Neural cell (in vitro differentiated cells): ENCODE measurements around the gene SLC35E1. TPM values are rescaled to one million over a fixed set of nuclear protein-coding genes. Genes with fewer than 3 reads are reported as not detected.

Source experiments
- H2AFZ ChIP-seq: fragments of 200-600, 300-800 bp; sonication (generic), shearing (Covaris generic); 2 replicates; pipeline ENCODE4 v1.6.0; 2014; ENCODE audit warnings: low read depth, mild to moderate bottlenecking, antibody characterized with exemption, low read length, moderate library complexity
- H3F3A ChIP-seq: fragments of 200-600 bp; shearing (Covaris generic); 2 replicates; pipeline ENCODE4 v1.6.1; 2016; ENCODE audit warnings: mild to moderate bottlenecking, moderate library complexity, mixed read lengths, antibody characterized with exemption, low read length; ENCODE audit not compliant: insufficient read depth, poor library complexity, severe bottlenecking
- H3K27ac ChIP-seq: fragments of 200-600, 300-800 bp; sonication (generic), shearing (Covaris generic); 2 replicates; pipeline ENCODE4 v1.5.1; 2014; ENCODE audit warnings: mild to moderate bottlenecking, low read length, moderate library complexity
- H3K27me3 ChIP-seq: fragments of 300-800, 200-600 bp; sonication (generic), shearing (Covaris generic); 2 replicates; pipeline ENCODE4 v1.6.0; 2014; ENCODE audit warnings: mild to moderate bottlenecking, low read depth, low read length, moderate library complexity; ENCODE audit not compliant: insufficient read depth
- H3K36me3 ChIP-seq: fragments of 300-800, 200-600 bp; sonication (generic), shearing (Covaris generic); 2 replicates; pipeline ENCODE4 v1.5.1; 2014; ENCODE audit warnings: mild to moderate bottlenecking, antibody characterized with exemption, low read length, moderate library complexity; ENCODE audit not compliant: insufficient read depth
- H3K4me2 ChIP-seq: fragments of 300-800, 200-600 bp; sonication (generic), shearing (Covaris generic); 2 replicates; pipeline ENCODE4 v1.6.0; 2014; ENCODE audit warnings: mild to moderate bottlenecking, low read length
- H3K4me3 ChIP-seq: fragments of 300-800, 200-600 bp; sonication (generic), shearing (Covaris generic); 2 replicates; pipeline ENCODE4 v1.5.1; 2014; ENCODE audit warnings: mild to moderate bottlenecking, low read length, moderate library complexity
- H3K79me2 ChIP-seq: fragments of 200-600 bp; shearing (Covaris generic); replicated peaks from 2 replicates; pipeline ENCODE4 v1.6.0; 2014; ENCODE audit warnings: mild to moderate bottlenecking, low read length, moderate library complexity; ENCODE audit not compliant: insufficient read depth
- H3K9ac ChIP-seq: fragments of 300-800, 200-600 bp; sonication (generic), shearing (Covaris generic); 2 replicates; pipeline ENCODE4 v1.6.1; 2016; ENCODE audit warnings: mild to moderate bottlenecking, low read length, mixed read lengths
- H3K9me2 ChIP-seq: fragments of 200-600 bp; shearing (Covaris generic); 2 replicates; pipeline ENCODE4 v1.6.1; 2016; ENCODE audit warnings: mild to moderate bottlenecking, low read length, mixed read lengths; ENCODE audit not compliant: insufficient read depth
- H3K9me3 ChIP-seq: fragments of 200-600, 300-800 bp; sonication (generic), shearing (Covaris generic); 2 replicates; pipeline ENCODE4 v1.6.1; 2016; ENCODE audit warnings: mild to moderate bottlenecking, mixed run types, low read length, moderate library complexity, mixed read lengths
- H4K20me1 ChIP-seq: fragments of 200-600 bp; shearing (Covaris generic); 2 replicates; pipeline ENCODE4 v1.6.1; 2016; ENCODE audit warnings: mild to moderate bottlenecking, mixed run types; ENCODE audit not compliant: insufficient read depth
- EP300 ChIP-seq: fragments of 450-650 bp; conservative IDR thresholded peaks from 2 replicates; pipeline ENCODE4 v1.6.1; 2014; ENCODE audit warnings: antibody characterized with exemption, mild to moderate bottlenecking, moderate library complexity; ENCODE audit not compliant: poor library complexity, severe bottlenecking
- EZH2 ChIP-seq: fragments of 200-600, 300-800 bp; shearing (Covaris generic), sonication (generic); IDR thresholded peaks from 2 replicates; pipeline ENCODE4 v1.6.1; 2014; ENCODE audit warnings: antibody characterized with exemption, low read length, borderline replicate concordance, mild to moderate bottlenecking; ENCODE audit not compliant: insufficient read depth, poor library complexity, severe bottlenecking
- MXI1 ChIP-seq: fragments of 450-650 bp; conservative IDR thresholded peaks from 2 replicates; pipeline ENCODE4 v1.6.1; 2014; ENCODE audit warnings: antibody characterized with exemption, mild to moderate bottlenecking; ENCODE audit not compliant: poor library complexity, severe bottlenecking
- POLR2AphosphoS5 ChIP-seq: IDR thresholded peaks from 2 replicates; pipeline ENCODE4 v1.6.1; 2012
- RAD21 ChIP-seq: fragments of 450-650 bp; conservative IDR thresholded peaks from 2 replicates; pipeline ENCODE4 v1.6.1; 2014; ENCODE audit warnings: antibody characterized with exemption, mild to moderate bottlenecking, moderate library complexity
- SMC3 ChIP-seq: fragments of 450-650 bp; conservative IDR thresholded peaks from 2 replicates; pipeline ENCODE4 v1.6.1; 2014; ENCODE audit warnings: antibody characterized with exemption, mild to moderate bottlenecking, moderate library complexity; ENCODE audit not compliant: poor library complexity
- TAF1 ChIP-seq: IDR thresholded peaks from 2 replicates; pipeline ENCODE4 v1.6.1; 2012; ENCODE audit warnings: low read depth
- polyA plus RNA-seq: library from polyadenylated mRNA; depleted of rRNA; stranded (reverse); fragments of >200 nt; gene quantifications from 2 replicates; pipeline ENCODE4 v1.2.3, GENCODE V29; 2014
- TF ChIP-seq, protein P1 (sequence below): IDR thresholded peaks from 2 replicates; pipeline ENCODE4 v1.6.1; 2012; ENCODE audit warnings: borderline replicate concordance
- TF ChIP-seq, protein P2 (sequence below): fragments of 450-650 bp; IDR thresholded peaks from 2 replicates; pipeline ENCODE4 v1.5.1; 2014; ENCODE audit warnings: antibody characterized with exemption, mild to moderate bottlenecking, moderate library complexity; ENCODE audit not compliant: poor library complexity, severe bottlenecking

The SLC35E1 gene
- polyA plus RNA-seq, 1 donor from 2014 or later: 23.9 TPM

DNA sequence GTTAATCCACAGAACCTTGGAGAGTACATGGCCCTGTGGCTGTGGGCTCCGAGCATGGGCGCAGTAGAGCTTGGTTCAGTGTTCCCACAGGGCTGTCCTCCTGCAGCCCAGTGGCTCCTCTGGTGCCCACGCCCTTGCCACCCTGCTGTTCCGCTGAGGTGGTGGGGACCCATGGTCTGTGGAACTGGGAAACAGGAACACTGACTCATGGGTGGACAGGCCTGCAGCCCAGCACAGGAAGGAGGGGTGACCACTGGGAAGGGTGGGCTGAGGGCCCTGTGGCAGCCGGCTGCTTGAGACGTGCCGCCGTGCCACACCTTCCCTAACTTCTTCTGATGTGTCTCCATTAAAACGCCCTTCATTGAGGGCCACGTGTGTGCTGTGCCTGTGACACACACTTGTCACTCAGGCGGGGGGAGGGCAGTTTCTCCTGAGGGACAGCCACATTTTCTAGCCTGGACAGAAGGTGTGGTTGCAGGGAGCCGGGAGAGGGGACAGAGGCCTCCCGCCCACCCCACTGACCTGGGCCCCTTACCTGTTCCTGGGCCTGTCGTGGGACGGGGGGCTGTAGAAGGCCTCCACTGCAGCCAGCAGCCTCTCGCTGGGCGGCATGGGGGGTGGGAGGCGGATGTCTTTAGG, 51.1 kb downstream of the SLC35E1 start:
- Histone ChIP-seq H3K79me2 (no peaks in the 10 kb centered on the region), H3K4me3 (no peak overlapping the region), H3K27ac (no peak overlapping the region), H2AFZ (no peak overlapping the region), H3K9me2 (no peaks in the 10 kb centered on the region), H3F3A (no peaks in the 10 kb centered on the region), H3K9ac (no peak overlapping the region), H3K27me3 (no peaks in the 10 kb centered on the region), H4K20me1 (no peaks in the 10 kb centered on the region), H3K9me3 (no peaks in the 10 kb centered on the region), H3K36me3 (no peaks in the 10 kb centered on the region), H3K4me2 (no peak overlapping the region)
- TF ChIP-seq POLR2AphosphoS5 (no peak), EZH2 (no peak), MXI1 (no peak), SMC3 (no peak), RAD21 (no peak), EP300 (no peak), TAF1 (no peak)
- TF ChIP-seq, protein P1, sequence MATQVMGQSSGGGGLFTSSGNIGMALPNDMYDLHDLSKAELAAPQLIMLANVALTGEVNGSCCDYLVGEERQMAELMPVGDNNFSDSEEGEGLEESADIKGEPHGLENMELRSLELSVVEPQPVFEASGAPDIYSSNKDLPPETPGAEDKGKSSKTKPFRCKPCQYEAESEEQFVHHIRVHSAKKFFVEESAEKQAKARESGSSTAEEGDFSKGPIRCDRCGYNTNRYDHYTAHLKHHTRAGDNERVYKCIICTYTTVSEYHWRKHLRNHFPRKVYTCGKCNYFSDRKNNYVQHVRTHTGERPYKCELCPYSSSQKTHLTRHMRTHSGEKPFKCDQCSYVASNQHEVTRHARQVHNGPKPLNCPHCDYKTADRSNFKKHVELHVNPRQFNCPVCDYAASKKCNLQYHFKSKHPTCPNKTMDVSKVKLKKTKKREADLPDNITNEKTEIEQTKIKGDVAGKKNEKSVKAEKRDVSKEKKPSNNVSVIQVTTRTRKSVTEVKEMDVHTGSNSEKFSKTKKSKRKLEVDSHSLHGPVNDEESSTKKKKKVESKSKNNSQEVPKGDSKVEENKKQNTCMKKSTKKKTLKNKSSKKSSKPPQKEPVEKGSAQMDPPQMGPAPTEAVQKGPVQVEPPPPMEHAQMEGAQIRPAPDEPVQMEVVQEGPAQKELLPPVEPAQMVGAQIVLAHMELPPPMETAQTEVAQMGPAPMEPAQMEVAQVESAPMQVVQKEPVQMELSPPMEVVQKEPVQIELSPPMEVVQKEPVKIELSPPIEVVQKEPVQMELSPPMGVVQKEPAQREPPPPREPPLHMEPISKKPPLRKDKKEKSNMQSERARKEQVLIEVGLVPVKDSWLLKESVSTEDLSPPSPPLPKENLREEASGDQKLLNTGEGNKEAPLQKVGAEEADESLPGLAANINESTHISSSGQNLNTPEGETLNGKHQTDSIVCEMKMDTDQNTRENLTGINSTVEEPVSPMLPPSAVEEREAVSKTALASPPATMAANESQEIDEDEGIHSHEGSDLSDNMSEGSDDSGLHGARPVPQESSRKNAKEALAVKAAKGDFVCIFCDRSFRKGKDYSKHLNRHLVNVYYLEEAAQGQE: no peak
- TF ChIP-seq, protein P2, sequence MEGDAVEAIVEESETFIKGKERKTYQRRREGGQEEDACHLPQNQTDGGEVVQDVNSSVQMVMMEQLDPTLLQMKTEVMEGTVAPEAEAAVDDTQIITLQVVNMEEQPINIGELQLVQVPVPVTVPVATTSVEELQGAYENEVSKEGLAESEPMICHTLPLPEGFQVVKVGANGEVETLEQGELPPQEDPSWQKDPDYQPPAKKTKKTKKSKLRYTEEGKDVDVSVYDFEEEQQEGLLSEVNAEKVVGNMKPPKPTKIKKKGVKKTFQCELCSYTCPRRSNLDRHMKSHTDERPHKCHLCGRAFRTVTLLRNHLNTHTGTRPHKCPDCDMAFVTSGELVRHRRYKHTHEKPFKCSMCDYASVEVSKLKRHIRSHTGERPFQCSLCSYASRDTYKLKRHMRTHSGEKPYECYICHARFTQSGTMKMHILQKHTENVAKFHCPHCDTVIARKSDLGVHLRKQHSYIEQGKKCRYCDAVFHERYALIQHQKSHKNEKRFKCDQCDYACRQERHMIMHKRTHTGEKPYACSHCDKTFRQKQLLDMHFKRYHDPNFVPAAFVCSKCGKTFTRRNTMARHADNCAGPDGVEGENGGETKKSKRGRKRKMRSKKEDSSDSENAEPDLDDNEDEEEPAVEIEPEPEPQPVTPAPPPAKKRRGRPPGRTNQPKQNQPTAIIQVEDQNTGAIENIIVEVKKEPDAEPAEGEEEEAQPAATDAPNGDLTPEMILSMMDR: no peak

DNA sequence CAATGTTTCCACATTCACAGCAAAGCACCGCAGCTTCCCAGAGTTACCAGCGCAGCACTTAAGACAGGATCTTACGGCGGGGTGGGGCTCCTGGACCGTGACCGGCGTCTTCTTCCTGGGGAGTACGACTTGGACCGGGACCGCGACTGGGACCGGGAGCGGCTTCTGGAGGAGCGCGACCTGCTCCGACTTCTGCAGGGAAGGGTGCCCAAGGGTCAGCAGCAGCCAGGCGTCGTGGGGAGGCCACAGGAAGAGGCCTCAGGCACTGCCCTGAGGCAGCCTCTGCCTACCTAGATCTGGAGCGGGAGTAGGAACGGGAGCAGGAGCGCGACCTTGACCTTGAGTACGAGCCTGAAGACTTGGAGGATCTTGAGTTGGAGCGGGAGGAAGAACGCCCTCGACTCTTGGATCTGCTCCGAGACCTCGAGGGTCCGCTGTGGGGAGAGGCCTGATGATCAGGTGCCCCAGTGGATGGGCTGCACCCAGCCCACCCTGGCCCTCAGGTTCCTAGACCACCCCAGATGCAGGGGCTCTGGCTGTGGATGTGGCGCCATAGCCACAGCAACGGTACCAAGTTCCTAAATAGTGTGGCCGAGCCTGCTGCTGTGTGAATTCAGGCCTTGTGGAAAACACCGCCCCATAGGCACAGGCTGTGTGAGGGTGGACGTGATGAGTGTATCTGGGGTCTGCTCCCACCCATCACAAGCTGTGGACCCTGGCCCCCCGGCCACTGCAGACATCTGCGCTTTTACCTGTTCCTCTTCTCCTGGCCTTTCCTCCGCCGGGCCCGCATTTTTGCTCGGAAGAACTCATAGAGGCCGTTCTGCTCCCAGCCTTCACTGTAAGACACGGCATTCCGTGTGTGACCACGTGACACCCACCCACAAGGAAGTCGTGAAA, 51.9 kb downstream of the SLC35E1 start:
- no peaks in the 10 kb centered on the region for H3F3A ChIP-seq
- H3K79me2 ChIP-seq: no peaks in the 10 kb centered on the region
- no peak overlapping the region for H2AFZ ChIP-seq
- TF ChIP-seq EZH2 (no peak), TAF1 (no peak), RAD21 (no peak), MXI1 (no peak), SMC3 (no peak)
- TF ChIP-seq, protein P1: no peak
- no peak overlapping the region for H3K9ac ChIP-seq
- H3K4me3 ChIP-seq: no peak overlapping the region
- H3K27me3 ChIP-seq: no peaks in the 10 kb centered on the region
- H3K9me2 ChIP-seq: no peaks in the 10 kb centered on the region
- no peaks in the 10 kb centered on the region for H3K36me3 ChIP-seq
- H4K20me1 ChIP-seq: no peaks in the 10 kb centered on the region
- no peak overlapping the region for H3K4me2 ChIP-seq
- no peaks in the 10 kb centered on the region for H3K9me3 ChIP-seq
- no peak overlapping the region for H3K27ac ChIP-seq
